Endothelial cell of umbilical vein (primary cell): Measurements from ENCODE around the gene DCP2. TPM values are rescaled to one million over a fixed set of nuclear protein-coding genes. Genes with fewer than 3 reads are reported as not detected.
"Not testable (repeated sequence)": the region's sequence is repeated elsewhere in the genome, so short reads cannot be mapped to it uniquely, and the experiment has no call there.

Experiments
- BruUV-seq: library from RNA; stranded (reverse); fragments of 400-500 nt; replicated peaks from 2 replicates; lab custom pipeline; 2021; lab: Mats Ljungman, UMichigan
- CTCF ChIA-PET: fragments of 300-600, 350-600 bp; sonication (Branson Sonifier 250); formaldehyde crosslinking; loops from one replicate; lab custom pipeline; 2021; ENCODE audit warnings: antibody characterized with exemption, inconsistent platforms; lab: Charles Lee
- POLR2A ChIA-PET: fragments of 300-600, 350-600 bp; sonication (Branson Sonifier 250); formaldehyde crosslinking; loops from one replicate; lab custom pipeline; 2021; ENCODE audit warnings: antibody characterized with exemption, inconsistent platforms; lab: Charles Lee
- DNase-seq: peaks from one replicate; pipeline ENCODE4 v3.0.0-alpha.2; 2011; ENCODE audit warnings: low read depth, low spot score
- FAIRE-seq: peaks from 2 replicates; lab custom pipeline; 2011; peaks lifted over from hg19 to GRCh38; lab: Jason Lieb, UNC
- H2AFZ ChIP-seq: 2 replicates; pipeline ENCODE4 v1.6.0; 2012; ENCODE audit warnings: low read depth, low read length, control low read depth, inconsistent platforms
- H3K27ac ChIP-seq: 2 replicates; pipeline ENCODE4 v1.5.1; 2011; ENCODE audit warnings: low read depth, mild to moderate bottlenecking, control low read depth, low read length, moderate library complexity; ENCODE audit not compliant: insufficient read depth
- H3K27me3 ChIP-seq, 2 experiments: 2 replicates each; pipeline versions ENCODE4 v1.6.0 to v1.6.1; 2011; ENCODE audit warnings: low read length in 2 of 2, mixed read lengths in 1 of 2; ENCODE audit not compliant: control insufficient read depth in 2 of 2, insufficient read depth in 2 of 2
- H3K36me3 ChIP-seq, 2 experiments: 2 replicates in 1 of 2; 3 replicates in 1 of 2; pipeline ENCODE4 v1.5.1; 2011; ENCODE audit warnings: low read length in 2 of 2, mild to moderate bottlenecking in 1 of 2, moderate library complexity in 1 of 2; ENCODE audit not compliant: control insufficient read depth in 2 of 2, insufficient read depth in 2 of 2; ENCODE audit errors: extremely low read depth in 1 of 2
- H3K4me1 ChIP-seq: 3 replicates; pipeline ENCODE4 v1.5.1; 2011; ENCODE audit warnings: mild to moderate bottlenecking, low read length; ENCODE audit not compliant: control insufficient read depth, insufficient read depth; ENCODE audit errors: extremely low read depth
- H3K4me2 ChIP-seq: 2 replicates; pipeline ENCODE4 v1.6.1; 2011; ENCODE audit warnings: low read length, control low read depth, mixed read lengths; ENCODE audit not compliant: insufficient read depth
- H3K4me3 ChIP-seq, 3 experiments: fragments of 200-600 bp in 1 of 3; sonication (generic), shearing (Covaris generic) in 1 of 3; replicated peaks in 1 of 3; 2 replicates each; pipeline ENCODE4 v1.5.1; 2011 to 2016; ENCODE audit warnings: control low read depth in 3 of 3, low read length in 3 of 3, mild to moderate bottlenecking in 2 of 3, inconsistent platforms in 1 of 3, low read depth in 1 of 3, moderate library complexity in 1 of 3; ENCODE audit not compliant: insufficient read depth in 1 of 3
- H3K79me2 ChIP-seq: 2 replicates; pipeline ENCODE4 v1.6.0; 2012; ENCODE audit warnings: low read length, inconsistent platforms; ENCODE audit not compliant: control insufficient read depth, insufficient read depth
- H3K9ac ChIP-seq: replicated peaks from 2 replicates; pipeline ENCODE3; 2011; ENCODE audit warnings: low read length, control low read depth; ENCODE audit not compliant: insufficient read depth; ENCODE audit errors: extremely low read depth
- H3K9me1 ChIP-seq: replicated peaks from 3 replicates; pipeline ENCODE4 v1.6.0; 2011; ENCODE audit warnings: mild to moderate bottlenecking, low read length; ENCODE audit not compliant: control insufficient read depth, insufficient read depth; ENCODE audit errors: extremely low read depth
- H3K9me3 ChIP-seq: replicated peaks from 2 replicates; pipeline ENCODE4 v1.5.1; 2012; ENCODE audit warnings: low read length, inconsistent platforms; ENCODE audit not compliant: control insufficient read depth, insufficient read depth
- H4K20me1 ChIP-seq: replicated peaks from 2 replicates; pipeline ENCODE3; 2011; ENCODE audit warnings: mild to moderate bottlenecking, low read length; ENCODE audit not compliant: control insufficient read depth, insufficient read depth; ENCODE audit errors: extremely low read depth
- EZH2 ChIP-seq: IDR thresholded peaks from 2 replicates; pipeline ENCODE4 v1.6.1; 2012; ENCODE audit warnings: borderline replicate concordance, low read depth, mild to moderate bottlenecking, moderate library complexity, low read length, inconsistent platforms; ENCODE audit not compliant: severe bottlenecking
- FOS ChIP-seq: IDR thresholded peaks from 2 replicates; pipeline ENCODE4 v1.6.1; 2011; ENCODE audit warnings: mild to moderate bottlenecking, low read length, moderate library complexity, borderline replicate concordance; ENCODE audit not compliant: insufficient read depth
- GATA2 ChIP-seq: IDR thresholded peaks from 2 replicates; pipeline ENCODE4 v1.7.0; 2011; ENCODE audit warnings: low read depth, mild to moderate bottlenecking, moderate library complexity, mixed read lengths, low read length; ENCODE audit not compliant: insufficient read length, insufficient read depth
- JUN ChIP-seq: IDR thresholded peaks from 2 replicates; pipeline ENCODE4 v1.6.1; 2011; ENCODE audit warnings: borderline replicate concordance, low read depth; ENCODE audit not compliant: insufficient read length, insufficient read depth
- MYC ChIP-seq: IDR thresholded peaks from one replicate; pipeline ENCODE4 v1.6.1; 2011; ENCODE audit warnings: mild to moderate bottlenecking, low read depth, low read length
- dilution Hi-C: fragments of 300-500 bp; cut with MboI; formaldehyde crosslinking; loops from one replicate; pipeline ENCODE4 v1.15.0; 2019; ENCODE audit warnings: low sequenced_read_pairs; ENCODE audit not compliant: extremely low pct_ligation_motif_present
- intact Hi-C: fragments of 100-400 bp; cut with micrococcal nuclease; formaldehyde crosslinking; loops from one replicate; pipeline ENCODE4 v1.10.0; 2022
- polyA plus RNA-seq, 4 experiments: library from polyadenylated mRNA; depleted of rRNA in 3 of 4; stranded (reverse) in 3 of 4; unstranded in 1 of 4; fragments of >200 nt; gene quantifications; 2 replicates each; pipeline versions ENCODE4 v1.2.1 to v1.2.3, GENCODE V29; 2011 to 2012; ENCODE audit warnings: missing spikeins in 1 of 4
- total RNA-seq: library from RNA; stranded (reverse); gene quantifications from 2 replicates; pipeline ENCODE4 v1.2.3, GENCODE V29; 2021

The DCP2 gene
- total and polyA plus RNA-seq, 2 donors (not counting 3 experiments of a cell fraction or from before 2014, with no cell fraction given) = 11.3 to 60.0 TPM

DNA sequence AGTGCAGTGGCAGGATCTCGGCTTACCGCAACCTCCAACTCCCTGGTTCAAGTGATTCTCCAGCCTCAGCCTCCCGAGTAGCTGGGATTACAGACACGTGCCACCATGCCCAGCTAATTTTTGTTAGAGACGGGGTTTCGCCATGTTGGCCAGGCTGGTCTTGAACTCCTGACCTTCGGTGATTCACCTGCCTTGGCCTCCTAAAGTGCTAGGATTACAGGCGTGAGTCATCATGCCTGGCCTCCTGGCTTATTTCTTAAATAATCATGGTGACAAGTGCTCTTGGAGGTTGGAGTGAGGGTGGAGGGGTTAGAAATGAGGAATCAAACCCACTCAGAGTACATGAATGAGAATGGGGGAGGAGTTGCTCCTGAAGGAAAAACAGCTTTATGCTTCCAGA is 16.7 kb upstream of the DCP2 start:
- H3K27ac ChIP-seq, BruUV-seq, H3K9ac ChIP-seq, POLR2A ChIA-PET, H3K9me3 ChIP-seq, H4K20me1 ChIP-seq, FAIRE-seq, H3K4me3 ChIP-seq, H3K4me2 ChIP-seq, dilution Hi-C loops, H3K79me2 ChIP-seq, intact Hi-C loops, H3K36me3 ChIP-seq, H3K9me1 ChIP-seq, H3K27me3 ChIP-seq: not testable (repeated sequence)
- peak; percentile 42 for DNase-seq
- CTCF ChIA-PET = interaction anchor here (0.7 to 1.1 kb wide), 2 partner anchors 8 to 566 kb away, joined by 3 read pairs; no protein-coding TSS in a partner anchor
- peak; percentile 64 for TF ChIP-seq FOS
- TF ChIP-seq JUN = peak; percentile 46
- peak overlapping the region; percentile 14 for H2AFZ ChIP-seq
- peaks cover 28% of the 10 kb centered on the region for H3K4me1 ChIP-seq

DNA sequence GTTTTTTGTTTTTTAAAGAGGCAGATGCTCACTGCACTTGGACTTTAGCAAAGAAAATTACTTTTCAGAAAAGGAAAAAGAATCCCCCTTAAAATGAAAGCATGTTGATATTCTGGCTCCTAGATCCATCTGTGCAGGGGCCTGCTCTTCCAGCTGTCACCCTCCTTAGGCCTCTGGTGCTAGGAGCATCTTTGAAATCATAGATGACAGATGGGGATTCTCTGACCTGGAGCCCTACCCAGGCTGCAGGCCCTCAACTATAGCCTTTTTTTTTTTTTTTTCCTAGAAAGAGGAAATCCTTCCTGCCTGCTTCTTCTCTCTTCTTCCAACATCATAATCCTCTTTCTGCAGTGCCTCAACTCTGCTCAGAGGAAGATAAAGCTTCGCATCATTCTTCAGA is 16.3 kb upstream of the DCP2 start:
- FAIRE-seq (no peak), DNase-seq (no peak)
- H3K36me3 ChIP-seq = no peaks in the 10 kb centered on the region
- CTCF ChIA-PET = interaction anchor here (0.7 to 1.5 kb wide), 3 partner anchors 8 to 565 kb away, joined by 3 read pairs; no protein-coding TSS in a partner anchor
- H3K9ac ChIP-seq = no peak overlapping the region
- POLR2A ChIA-PET = no interaction called here
- no peak overlapping the region for H2AFZ ChIP-seq
- no peak for TF ChIP-seq EZH2
- TF ChIP-seq GATA2 = no peak
- no peak for TF ChIP-seq MYC
- TF ChIP-seq JUN = no peak
- H3K4me2 ChIP-seq = no peak overlapping the region
- no TSS peak for BruUV-seq
- no peaks in the 10 kb centered on the region for H4K20me1 ChIP-seq
- no peaks in the 10 kb centered on the region for H3K79me2 ChIP-seq
- dilution Hi-C loops (no loop called here), intact Hi-C loops (no loop called here)
- peaks cover 28% of the 10 kb centered on the region for H3K4me1 ChIP-seq
- no peaks in the 10 kb centered on the region for H3K9me3 ChIP-seq
- H3K4me3 ChIP-seq = no peak overlapping the region
- H3K9me1 ChIP-seq = no peaks in the 10 kb centered on the region
- H3K27ac ChIP-seq = no peak overlapping the region
- no peaks in the 10 kb centered on the region for H3K27me3 ChIP-seq
